Effector CD4-positive, alpha-beta T cell (primary cell): ENCODE results near the gene TENM4.

Source experiments
- DNase-seq: peaks from one replicate; pipeline ENCODE4 v3.0.0-alpha.2; 2020

TENM4 gene

DNA sequence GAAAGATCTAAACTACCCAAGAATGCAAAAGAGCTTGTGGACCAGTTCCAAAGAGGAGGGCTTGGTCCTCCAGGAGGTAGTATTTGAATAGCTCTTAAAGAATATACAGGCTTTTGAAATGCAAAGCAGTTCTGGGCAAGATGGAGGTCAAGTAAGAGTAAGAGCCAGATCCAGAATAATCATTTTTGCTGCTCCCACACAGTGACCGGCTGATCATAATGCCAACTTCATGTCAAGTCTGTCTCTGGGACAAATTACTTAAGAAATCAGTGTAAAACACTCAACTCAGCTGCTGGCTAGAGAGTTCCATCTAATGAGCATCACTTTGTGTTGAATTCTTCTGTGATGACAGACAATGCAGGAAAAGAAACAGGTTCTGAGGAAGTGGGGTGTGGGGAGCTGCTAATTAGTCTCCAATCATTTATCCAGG, 615.2 kb downstream of the TENM4 start:
- no peak for DNase-seq

GRCh38 chr11:78823588-78823987, 617.2 kb downstream of the TENM4 start:
- DNase-seq, result no peak

- no peak for DNase-seq
Observed at GRCh38 chr11:78822931-78823423, 617.9 kb downstream of the TENM4 start.

- DNase-seq, result no peak
Observed at GRCh38 chr11:78821371-78822306, 619.2 kb downstream of the TENM4 start.

DNA sequence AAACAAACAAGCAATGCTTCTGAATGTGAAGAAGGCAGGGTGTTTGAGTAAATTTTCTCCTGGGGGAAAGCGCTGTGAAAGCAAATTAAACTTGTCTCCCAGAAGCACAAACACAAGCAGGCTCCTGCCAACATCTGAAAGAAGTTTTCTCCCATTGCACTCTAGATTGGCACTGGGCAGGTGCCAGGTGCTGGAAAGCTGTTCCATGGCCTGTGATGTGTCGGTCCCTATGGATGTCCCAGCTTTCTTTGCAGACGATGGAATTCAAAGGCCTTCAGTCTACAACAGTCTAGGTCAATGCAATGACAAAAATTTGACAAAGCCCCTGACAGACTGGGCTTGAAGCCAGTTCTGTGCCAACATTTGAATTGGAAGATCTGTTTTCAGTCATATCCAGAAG, 620.1 kb downstream of the TENM4 start:
- no peak for DNase-seq

GRCh38 chr11:78818201-78818600, 622.6 kb downstream of the TENM4 start:
- no peak for DNase-seq

GRCh38 chr11:78815831-78816230, 625.0 kb downstream of the TENM4 start:
- no peak for DNase-seq

- no peak for DNase-seq
Observed at GRCh38 chr11:78812513-78813293, 628.1 kb downstream of the TENM4 start.

DNA sequence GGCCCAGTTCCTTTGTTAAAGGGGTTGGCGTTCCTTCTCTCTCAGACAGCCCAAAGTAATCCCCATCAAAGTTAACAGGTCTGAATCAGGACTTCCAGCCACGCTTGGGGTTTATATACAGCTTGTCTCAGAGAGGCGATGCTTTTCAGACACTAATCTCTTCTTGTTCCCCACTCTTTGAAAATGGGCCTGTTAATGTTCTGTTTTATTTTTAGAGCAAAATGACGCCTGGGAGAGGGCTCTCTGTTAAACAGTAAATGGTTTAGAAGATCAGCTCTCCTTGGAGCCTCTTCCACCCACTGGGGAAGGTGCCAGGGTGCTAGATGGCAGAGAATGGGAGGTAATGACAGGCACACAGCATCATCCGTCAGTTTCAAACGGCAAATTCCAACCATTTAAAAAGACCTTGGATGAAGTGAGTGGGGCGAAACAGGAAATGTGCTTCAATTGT, 630.2 kb downstream of the TENM4 start:
- no peak for DNase-seq

GRCh38 chr11:78809931-78810541, 630.8 kb downstream of the TENM4 start:
- no peak for DNase-seq

GRCh38 chr11:78808923-78809322, 631.9 kb downstream of the TENM4 start:
- DNase-seq, result no peak

GRCh38 chr11:78807351-78807750, 633.5 kb downstream of the TENM4 start:
- no peak for DNase-seq

GRCh38 chr11:78806214-78807004, 634.4 kb downstream of the TENM4 start:
- no peak for DNase-seq

DNA sequence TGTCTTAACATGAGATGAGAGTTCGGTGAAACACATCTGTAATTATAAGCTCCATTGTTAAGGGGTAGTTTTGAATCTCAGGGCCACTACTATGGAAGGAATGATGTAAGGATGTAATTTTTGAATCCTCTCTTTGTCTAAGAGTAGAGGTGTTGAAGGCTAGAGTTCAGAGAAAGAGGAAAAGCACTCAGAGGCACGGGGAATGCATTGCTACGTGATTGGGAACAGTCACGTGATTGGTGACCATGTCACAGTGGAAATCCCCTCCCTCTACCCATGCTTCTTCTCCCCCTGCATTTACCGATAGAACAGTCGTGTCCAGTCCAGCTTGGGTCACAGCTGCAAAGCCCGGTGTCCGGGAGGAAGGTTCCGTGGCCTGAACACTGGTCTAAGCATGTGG, 635.8 kb downstream of the TENM4 start:
- DNase-seq, result no peak

DNA sequence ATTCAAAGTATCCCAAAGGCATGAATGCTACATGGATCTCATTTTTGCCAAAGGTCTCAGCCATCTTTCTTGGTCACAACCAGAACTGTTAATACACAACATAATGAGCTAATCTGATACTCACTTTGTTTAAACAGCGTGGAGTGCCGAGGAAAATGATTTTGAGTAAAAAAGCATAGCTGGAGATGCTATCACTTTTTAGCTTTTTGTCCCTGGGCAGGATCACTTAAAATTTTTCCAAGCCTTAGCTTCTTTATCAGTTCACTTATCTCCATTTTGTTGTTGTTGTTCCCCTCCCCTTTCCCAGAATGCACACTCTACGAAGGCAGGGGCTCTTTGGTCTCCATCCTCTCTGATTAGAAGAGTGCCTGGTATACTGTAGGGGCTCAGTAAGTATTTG, 636.8 kb downstream of the TENM4 start:
- DNase-seq, result no peak

- DNase-seq, result no peak
Observed at GRCh38 chr11:78802058-78802761, 638.6 kb downstream of the TENM4 start.

DNA sequence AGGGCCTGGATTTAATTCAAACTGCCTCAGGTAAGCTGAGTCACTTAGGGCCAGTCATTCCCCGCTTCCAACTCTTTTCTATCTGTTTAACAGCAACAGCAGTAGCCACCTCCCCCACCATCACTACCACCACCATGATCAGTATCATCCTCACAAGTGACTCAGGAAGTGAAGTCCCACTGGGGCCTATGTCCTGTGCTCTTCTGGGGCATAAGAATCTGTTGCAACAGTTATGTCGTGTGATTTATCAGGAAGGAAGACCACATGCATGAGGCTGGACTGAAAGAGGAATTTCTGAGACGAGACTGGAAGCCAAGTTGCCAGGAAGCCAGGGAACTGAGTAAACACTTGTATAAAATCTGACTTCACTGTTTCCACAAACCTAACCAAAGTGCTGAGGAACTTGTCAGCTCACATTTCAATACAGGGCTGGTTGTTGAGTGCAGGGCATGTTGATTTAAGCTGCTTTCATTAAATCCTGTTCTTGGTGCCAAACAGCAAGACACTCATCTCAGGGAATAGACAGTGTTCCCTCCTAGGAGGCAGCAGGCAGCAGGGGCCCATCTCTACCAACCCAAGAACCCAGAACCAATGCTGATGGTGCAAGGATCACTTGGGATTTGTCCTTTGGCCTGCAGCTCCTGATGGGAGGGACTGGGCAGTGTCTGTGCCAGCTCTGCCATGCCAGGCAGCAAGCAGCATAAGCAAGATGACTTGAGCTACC, 639.5 kb downstream of the TENM4 start:
- DNase-seq, result no peak

DNA sequence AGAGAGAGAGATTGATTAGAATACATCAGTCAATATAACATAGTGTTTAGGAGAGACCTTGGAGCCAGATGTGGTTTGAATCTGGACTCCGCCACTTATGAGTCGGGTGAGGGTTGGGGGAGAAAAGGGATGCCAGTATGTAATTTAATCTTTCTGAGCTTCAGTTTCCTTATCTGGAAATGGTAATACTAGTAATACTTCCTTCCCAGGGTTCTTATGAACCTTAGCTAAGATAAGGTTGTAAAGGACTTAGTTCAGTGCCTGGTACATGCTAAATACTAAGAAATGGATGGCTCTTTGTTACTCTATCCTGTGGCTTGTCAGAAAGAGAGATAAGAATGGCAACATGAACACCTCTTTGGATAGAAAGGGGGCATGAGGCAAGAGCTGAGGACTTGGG, 640.1 kb downstream of the TENM4 start:
- no peak for DNase-seq

- no peak for DNase-seq
Observed at GRCh38 chr11:78800096-78800690, 640.6 kb downstream of the TENM4 start.

DNA sequence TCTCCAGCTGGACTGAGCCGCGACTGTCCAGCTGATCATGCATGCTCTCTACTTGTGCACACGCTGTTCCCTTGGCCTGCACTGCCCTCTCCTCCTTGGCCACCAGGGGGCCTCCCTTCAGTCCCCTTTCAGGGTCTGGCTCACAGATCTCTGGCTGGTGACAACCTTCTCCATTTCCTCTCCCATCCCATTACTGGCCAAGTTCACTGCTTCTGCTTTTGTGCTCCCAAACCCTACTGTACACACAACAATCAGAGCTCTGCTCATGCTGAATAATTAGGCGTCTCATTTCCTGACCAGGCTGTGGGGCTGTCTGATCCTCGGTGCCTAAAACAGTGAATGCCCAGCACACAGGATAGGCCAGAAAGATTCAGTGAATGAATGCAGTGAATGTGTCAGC, 642.2 kb downstream of the TENM4 start:
- no peak for DNase-seq

DNA sequence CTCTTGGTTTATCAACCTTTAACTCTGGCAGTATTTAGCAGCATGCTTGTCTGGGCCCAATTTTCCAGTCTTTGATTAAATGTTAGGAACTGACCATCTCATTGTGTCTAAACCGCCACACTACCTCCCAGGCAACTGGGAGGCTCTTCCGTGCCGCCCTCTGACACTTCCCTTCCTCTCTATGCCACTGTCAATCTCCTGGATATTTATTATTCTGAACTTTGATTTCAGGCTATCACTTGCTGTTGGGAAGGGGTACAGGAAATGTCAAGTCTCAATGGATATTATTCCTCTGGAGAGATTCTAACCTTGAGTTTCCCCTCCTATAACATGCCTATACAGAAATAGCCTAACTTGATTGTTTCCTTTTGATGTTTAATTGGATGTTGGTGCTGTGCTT, 643.3 kb downstream of the TENM4 start:
- DNase-seq, result no peak
